ENCODE data around the gene DENND2D. TPM values are rescaled to one million over a fixed set of nuclear protein-coding genes. Genes with fewer than 3 reads are reported as not detected.

The DENND2D gene
- total RNA-seq, 4 donors from 2014 or later: 19.5 to 41.7 (median 27.8) TPM

DNA sequence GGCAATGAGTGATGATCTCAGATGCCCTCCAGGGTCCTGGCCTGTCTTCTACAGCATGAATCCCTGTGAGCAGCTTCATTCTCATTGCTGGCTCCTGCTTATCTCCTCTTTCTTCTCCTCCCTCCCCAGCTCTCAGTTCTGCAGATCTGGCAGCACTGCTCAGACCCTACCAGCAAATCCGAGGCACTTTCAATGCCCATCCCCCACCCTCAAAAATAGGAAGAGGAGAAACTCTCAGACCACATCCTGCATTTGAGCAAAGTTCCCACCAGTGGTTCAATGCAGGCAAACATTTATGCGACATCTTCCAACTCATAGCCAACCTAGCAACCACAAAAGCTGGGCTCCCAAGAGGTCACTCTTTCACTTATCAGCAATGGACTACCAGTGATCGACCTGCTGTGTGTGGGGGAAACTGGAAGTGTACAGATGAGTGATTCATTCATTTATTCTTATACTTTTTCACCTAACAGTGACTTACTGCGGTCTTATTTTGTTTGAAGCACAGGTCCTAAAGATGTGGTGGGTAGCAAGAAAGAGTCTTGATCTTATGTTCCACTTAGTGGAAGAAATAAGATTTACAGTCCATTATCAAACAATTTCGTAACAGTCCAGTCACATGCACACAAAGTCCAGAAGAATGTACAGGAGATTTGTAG lies 21.3 kb upstream of the DENND2D start:
- ATAC-seq (ENCODE audit: low FRiP score) (no peak), DNase-seq (ENCODE audit: low spot score) (no peak)
- no peak for TF ChIP-seq CTCF (IDR thresholded peaks at IDR 0.05)

DNA sequence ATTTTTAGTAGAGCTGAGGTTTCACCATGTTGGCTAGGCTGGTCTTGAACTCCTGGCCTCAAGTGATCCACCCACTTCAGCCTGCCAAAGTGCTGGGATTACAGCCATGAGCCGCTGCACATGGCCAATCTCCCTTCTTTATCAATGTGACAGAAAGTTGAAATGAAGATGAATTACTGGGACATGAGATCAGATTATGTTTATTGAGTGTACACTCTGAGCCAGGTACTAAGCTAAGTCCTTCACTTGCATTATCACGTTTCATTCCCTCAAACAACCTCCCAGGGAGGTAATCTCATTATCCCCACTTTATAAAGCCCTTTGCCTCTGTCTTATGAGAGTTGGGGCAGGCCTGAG lies 20.8 kb upstream of the DENND2D start:
- DNase-seq (ENCODE audit: low spot score) (no peak), ATAC-seq (ENCODE audit: low FRiP score) (no peak)
- no peak for TF ChIP-seq CTCF (IDR thresholded peaks at IDR 0.05)

DNA sequence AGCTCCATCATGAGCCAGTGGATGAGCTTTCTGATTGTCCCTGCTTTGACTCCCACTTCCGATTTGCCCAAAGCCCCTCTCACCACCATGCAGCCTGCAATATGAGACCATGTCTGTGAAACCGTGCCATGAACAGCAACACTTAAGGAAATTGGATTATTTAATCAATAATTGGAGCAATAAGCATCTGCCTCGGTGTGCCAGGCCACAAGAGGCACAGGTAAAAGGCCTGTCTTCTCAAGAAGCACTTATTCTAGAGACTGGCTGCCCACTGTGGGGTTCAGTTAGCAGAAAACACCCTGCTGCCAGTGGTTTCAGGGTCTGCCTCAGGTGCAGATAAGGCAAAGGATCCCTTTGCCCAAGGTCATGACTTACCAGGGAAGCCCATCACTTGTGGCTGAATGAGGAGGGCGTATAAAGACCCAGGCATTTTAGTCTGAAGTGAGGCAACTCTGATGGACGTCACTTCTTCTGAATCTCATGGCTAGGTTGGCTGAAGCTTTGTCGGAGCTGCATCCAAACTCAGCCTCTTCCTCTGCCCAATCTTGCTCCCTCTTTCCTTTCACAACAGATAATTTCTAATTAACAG lies 19.9 kb upstream of the DENND2D start:
- no peak for DNase-seq (ENCODE audit: low spot score)
- no peak for ATAC-seq (ENCODE audit: low FRiP score)
- no peak for TF ChIP-seq CTCF (IDR thresholded peaks at IDR 0.05)

DNA sequence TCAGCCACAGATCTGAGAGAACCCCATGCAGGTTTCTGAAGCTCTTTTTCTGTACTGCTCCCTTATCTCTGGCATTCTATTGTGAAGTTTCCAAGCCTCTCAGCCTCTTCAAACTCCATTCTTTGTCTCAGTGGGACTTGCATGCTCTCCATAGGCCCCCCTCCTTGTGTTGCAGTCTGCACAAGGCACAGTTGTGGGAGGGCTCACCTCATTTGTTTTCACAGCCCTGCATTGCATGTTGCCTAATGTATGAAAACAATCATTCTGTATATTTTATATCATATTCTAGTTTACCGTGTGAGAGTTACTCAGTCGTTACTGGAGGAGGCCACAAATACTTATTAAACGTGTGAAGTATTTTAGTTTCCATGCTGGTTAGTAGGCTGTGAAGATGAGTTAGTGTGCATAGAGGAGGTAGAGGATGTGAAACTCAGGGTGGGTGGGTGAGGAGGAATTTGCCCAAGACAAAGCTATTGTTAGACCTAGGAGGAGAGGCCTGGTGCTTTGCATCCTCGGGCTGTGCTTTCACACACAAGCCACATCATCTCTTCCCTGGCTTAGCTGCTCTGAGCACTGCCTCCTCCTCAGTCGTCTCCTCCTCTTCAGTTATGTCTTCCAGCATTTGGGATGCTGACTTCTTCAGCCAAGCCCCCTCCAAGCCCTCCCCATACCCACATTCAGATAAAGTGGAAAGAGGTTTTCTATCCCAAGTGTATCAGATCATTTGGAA lies 19.3 kb upstream of the DENND2D start:
- ATAC-seq (ENCODE audit: low FRiP score) (no peak), DNase-seq (ENCODE audit: low spot score) (no peak)
- TF ChIP-seq CTCF (IDR thresholded peaks at IDR 0.05): no peak

DNA sequence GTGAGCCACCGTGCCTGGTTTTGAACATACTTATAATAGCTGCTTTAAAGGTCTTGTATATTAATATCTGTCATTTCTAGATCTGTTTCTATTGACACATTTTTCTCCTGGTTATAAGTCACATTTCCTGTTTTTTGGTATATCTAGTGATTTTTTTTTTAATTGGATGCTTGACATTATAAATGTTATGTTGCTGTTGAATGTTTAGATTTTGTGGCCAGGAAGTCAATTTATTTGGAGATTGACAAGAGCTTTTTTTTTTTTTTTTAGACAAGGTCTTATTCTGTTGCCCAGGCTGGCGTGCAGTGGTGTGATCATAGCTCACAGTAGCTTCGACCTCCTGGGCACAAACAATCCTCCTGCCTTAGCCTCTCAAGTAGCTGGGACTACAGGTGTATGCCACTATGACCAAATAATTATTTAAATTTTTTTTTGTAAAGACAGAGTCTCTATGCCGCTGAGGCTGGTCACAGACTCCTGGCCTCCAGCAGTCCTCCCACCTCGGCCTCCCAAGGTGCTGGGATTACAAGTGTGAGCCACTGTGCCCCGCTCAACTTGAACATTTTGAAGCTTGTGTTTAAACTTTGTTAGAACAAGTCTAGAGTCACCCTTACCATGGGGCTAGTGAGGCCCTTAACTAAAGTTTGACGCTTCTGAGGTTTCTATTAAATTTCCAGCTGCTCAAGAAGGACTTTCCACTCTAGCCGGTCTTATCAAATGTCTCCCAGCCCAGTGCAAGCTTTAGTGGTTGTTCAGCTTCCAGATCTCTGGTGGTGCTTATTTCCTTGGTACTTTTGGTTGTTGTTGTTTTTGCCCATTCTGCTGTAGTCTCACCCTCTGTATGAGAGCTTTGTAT lies 18.5 kb upstream of the DENND2D start:
- DNase-seq (ENCODE audit: low spot score): no peak
- TF ChIP-seq CTCF (IDR thresholded peaks at IDR 0.05): no peak
- ATAC-seq (ENCODE audit: low FRiP score): no peak

DNA sequence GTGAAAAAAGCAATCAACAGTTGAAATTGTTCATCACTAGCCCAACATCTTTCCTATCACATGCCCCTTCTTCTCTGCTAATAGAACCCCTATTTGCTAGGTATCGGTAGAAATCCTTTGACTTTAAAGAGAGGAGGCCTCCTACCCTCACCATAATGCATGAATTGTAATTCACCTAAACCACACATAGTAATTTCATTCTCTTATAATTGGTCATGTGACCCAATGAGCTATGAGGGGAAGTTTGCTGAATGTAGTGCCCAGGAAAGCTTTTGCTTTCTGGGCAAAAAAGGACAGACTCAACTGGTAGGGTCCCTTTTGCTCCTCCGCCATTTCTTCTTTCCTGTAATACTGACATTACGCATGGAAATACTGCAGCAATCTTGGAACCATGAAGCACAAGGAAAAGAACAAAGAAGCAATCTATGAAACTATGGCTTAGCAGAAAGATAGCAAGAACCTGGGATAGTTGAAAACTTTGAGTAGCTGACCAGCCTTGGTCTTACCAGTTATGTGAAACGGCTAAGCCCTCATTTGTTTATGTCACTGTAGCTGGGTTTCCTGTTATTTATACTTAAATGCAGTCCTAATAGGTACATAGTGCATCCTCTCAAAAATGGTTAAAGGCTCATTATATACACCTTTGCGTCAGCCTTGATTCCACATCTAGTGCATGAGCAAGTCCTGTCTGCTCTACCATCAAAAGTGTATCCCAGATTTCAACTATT lies 16.9 kb upstream of the DENND2D start:
- no peak for DNase-seq (ENCODE audit: low spot score)

More for the DNA sequence above, 16.9 kb upstream of the DENND2D start:
- ATAC-seq (ENCODE audit: low FRiP score): no peak
- no peak for TF ChIP-seq CTCF (IDR thresholded peaks at IDR 0.05)
